ENCODE measurements around the gene CYS1. TPM values are rescaled to one million over a fixed set of nuclear protein-coding genes. Genes with fewer than 3 reads are reported as not detected.
"Not testable (repeated sequence)": the region's sequence is repeated elsewhere in the genome, so short reads cannot be mapped to it uniquely, and the experiment has no call there.

Gene CYS1
- total RNA-seq, 1 experiment from 2014 or later, result 1.2 TPM

GRCh38 chr2:10012963-10013461 is 67.2 kb downstream of the CYS1 start (continued):
- TF ChIP-seq ERG (CRISPR knock-in tag; IDR thresholded peaks at IDR 0.05) (no peak), ZNF121 (CRISPR knock-in tag; IDR thresholded peaks at IDR 0.05) (no peak), MLX (CRISPR knock-in tag; IDR thresholded peaks at IDR 0.05) (no peak), ZNF232 (CRISPR knock-in tag; IDR thresholded peaks at IDR 0.05) (no peak), USF2 (CRISPR knock-in tag; IDR thresholded peaks at IDR 0.05) (no peak), ELF4 (CRISPR knock-in tag; IDR thresholded peaks at IDR 0.05; ENCODE audit: low read depth) (no peak), ZMAT4 (CRISPR knock-in tag; IDR thresholded peaks at IDR 0.05) (no peak), TEAD1 (CRISPR knock-in tag; IDR thresholded peaks at IDR 0.05) (no peak), PRRX2 (CRISPR knock-in tag; IDR thresholded peaks at IDR 0.05) (no peak)

GRCh38 chr2:10012366-10012962 is 67.7 kb downstream of the CYS1 start:
- CTCF ChIA-PET; H3K9me3 Mint-ChIP-seq; ATAC-seq; H3K4me3 Mint-ChIP-seq; H3K27ac Mint-ChIP-seq; H3K36me3 Mint-ChIP-seq; H3K4me1 Mint-ChIP-seq; DNase-seq (ENCODE audit: low spot score); H3K27me3 Mint-ChIP-seq (ENCODE audit: low read depth); POLR2A ChIA-PET: not testable (repeated sequence)

GRCh38 chr2:10011606-10012325 is 68.4 kb downstream of the CYS1 start:
- H3K27ac Mint-ChIP-seq; ATAC-seq; CTCF ChIA-PET; H3K4me1 Mint-ChIP-seq; H3K36me3 Mint-ChIP-seq; H3K27me3 Mint-ChIP-seq (ENCODE audit: low read depth); POLR2A ChIA-PET; H3K9me3 Mint-ChIP-seq; H3K4me3 Mint-ChIP-seq; DNase-seq (ENCODE audit: low spot score): not testable (repeated sequence)

- not testable (repeated sequence) for H3K4me3 Mint-ChIP-seq
These were observed 69.2 kb downstream of the CYS1 start for GRCh38 chr2:10010861-10011605.

GRCh38 chr2:10009811-10010781 is 70.1 kb downstream of the CYS1 start:
- CTCF ChIA-PET, result no interaction called here
- no peak overlapping the region for H3K27ac Mint-ChIP-seq
- no peak for ATAC-seq
- H3K4me3 Mint-ChIP-seq, result no peak overlapping the region
- H3K4me1 Mint-ChIP-seq, result no peaks in the 10 kb centered on the region
- no peaks in the 10 kb centered on the region; the same call in 1 of the 2 replicates for H3K27me3 Mint-ChIP-seq (ENCODE audit: low read depth)
- POLR2A ChIA-PET, result no interaction called here
- no peak for DNase-seq (ENCODE audit: low spot score)
- 0 out of 2 replicates have a peak, but pooled peaks cover 9% of the 10 kb centered on the region for H3K9me3 Mint-ChIP-seq
- H3K36me3 Mint-ChIP-seq, result no peaks in the 10 kb centered on the region
- TF ChIP-seq AR (CRISPR knock-in tag; IDR thresholded peaks at IDR 0.05) (no peak), STAT6 (CRISPR knock-in tag; conservative IDR thresholded peaks at IDR 0.05; ENCODE audit: low read depth) (no peak), ETV6 (CRISPR knock-in tag; IDR thresholded peaks at IDR 0.05) (no peak), ZNF121 (CRISPR knock-in tag; IDR thresholded peaks at IDR 0.05) (no peak), FOXP1 (CRISPR knock-in tag; IDR thresholded peaks at IDR 0.05; ENCODE audit: borderline replicate concordance) (no peak)

More at GRCh38 chr2:10010861-10011605, 69.2 kb downstream of the CYS1 start:
- H3K27ac Mint-ChIP-seq; H3K27me3 Mint-ChIP-seq (ENCODE audit: low read depth); H3K36me3 Mint-ChIP-seq; H3K4me1 Mint-ChIP-seq; POLR2A ChIA-PET; H3K9me3 Mint-ChIP-seq; ATAC-seq; CTCF ChIA-PET; DNase-seq (ENCODE audit: low spot score): not testable (repeated sequence)
